ENCODE measurements around the gene OR5K3. TPM values are rescaled to one million over a fixed set of nuclear protein-coding genes. Genes with fewer than 3 reads are reported as not detected.

The OR5K3 gene
- total and polyA plus RNA-seq, 11 donors: not detected

DNA sequence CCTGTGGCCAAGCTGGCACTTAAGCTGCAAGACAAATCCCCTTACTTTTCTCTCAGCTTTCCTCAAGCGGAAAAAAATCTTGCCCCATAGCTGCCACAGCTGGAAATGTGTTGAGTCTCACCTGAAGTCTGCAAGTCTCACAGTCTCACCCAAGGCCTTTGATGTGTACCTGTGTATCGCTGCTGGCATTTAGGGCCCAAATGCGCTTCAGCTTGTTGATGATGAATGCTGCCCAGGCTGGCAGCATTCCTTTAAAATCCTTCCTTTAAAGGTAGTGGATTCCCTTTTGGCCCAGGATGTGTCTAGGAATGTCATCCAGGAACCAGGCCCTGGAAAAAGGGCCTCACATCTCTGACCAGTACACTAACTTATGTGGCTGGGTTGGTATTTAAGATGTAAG, 29.8 kb upstream of the OR5K3 start:
- no peak for DNase-seq
- TF ChIP-seq POLR2A (IDR thresholded peaks at IDR 0.05): no peak
- 93 to 98% (median 95%) methylated on average over 2 to 3 of the region's 3 CpGs for WGBS, 4 donors
- intact Hi-C loops (cut with DNase I): no loop called here
- no peaks in the 10 kb centered on the region for H3K27me3 ChIP-seq
- no peaks in the 10 kb centered on the region for H3K36me3 ChIP-seq
- H3K4me3 ChIP-seq: no peak overlapping the region
- no peaks in the 10 kb centered on the region for H3K4me1 ChIP-seq
- H3K27ac ChIP-seq: no peak overlapping the region
- ATAC-seq: no peak
- H3K9me3 ChIP-seq: peaks cover 0 to 36% (median 16%) of the 10 kb centered on the region in 12 donors

DNA sequence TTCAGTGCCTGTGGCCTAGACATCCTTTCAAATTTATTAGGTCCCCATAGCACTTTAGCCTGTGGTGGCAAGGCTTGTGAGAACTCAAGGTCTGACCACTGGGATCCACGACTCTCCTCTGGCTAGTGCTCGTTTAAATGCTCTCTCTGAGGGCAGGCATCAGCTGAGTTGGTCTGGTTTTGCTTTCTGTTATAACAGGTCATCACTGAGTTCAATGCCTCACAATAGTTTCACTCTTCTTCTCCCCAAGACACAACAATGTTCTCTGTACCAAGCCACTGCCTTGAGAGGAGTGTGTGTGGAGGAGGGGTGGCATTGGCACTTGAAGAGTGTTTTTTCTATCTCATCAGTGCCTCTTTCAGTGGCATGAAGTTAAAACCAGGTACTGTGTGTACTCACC, 29.2 kb upstream of the OR5K3 start:
- intact Hi-C loops (cut with DNase I): no loop called here
- Histone ChIP-seq H3K4me3 (no peak overlapping the region), H3K4me1 (no peaks in the 10 kb centered on the region), H3K27me3 (no peaks in the 10 kb centered on the region), H3K9me3 (peaks cover 0 to 40% (median 16%) of the 10 kb centered on the region in 12 donors), H3K27ac (no peak overlapping the region), H3K36me3 (no peaks in the 10 kb centered on the region)
- 53 to 80% (median 62%) methylated on average over 2 of the region's 2 CpGs for WGBS, 4 donors
- DNase-seq: no peak
- no peak for ATAC-seq
- no peak for TF ChIP-seq POLR2A (IDR thresholded peaks at IDR 0.05)
- TF ChIP-seq, protein P1, sequence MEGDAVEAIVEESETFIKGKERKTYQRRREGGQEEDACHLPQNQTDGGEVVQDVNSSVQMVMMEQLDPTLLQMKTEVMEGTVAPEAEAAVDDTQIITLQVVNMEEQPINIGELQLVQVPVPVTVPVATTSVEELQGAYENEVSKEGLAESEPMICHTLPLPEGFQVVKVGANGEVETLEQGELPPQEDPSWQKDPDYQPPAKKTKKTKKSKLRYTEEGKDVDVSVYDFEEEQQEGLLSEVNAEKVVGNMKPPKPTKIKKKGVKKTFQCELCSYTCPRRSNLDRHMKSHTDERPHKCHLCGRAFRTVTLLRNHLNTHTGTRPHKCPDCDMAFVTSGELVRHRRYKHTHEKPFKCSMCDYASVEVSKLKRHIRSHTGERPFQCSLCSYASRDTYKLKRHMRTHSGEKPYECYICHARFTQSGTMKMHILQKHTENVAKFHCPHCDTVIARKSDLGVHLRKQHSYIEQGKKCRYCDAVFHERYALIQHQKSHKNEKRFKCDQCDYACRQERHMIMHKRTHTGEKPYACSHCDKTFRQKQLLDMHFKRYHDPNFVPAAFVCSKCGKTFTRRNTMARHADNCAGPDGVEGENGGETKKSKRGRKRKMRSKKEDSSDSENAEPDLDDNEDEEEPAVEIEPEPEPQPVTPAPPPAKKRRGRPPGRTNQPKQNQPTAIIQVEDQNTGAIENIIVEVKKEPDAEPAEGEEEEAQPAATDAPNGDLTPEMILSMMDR (IDR thresholded peaks at IDR 0.05): no peak

DNA sequence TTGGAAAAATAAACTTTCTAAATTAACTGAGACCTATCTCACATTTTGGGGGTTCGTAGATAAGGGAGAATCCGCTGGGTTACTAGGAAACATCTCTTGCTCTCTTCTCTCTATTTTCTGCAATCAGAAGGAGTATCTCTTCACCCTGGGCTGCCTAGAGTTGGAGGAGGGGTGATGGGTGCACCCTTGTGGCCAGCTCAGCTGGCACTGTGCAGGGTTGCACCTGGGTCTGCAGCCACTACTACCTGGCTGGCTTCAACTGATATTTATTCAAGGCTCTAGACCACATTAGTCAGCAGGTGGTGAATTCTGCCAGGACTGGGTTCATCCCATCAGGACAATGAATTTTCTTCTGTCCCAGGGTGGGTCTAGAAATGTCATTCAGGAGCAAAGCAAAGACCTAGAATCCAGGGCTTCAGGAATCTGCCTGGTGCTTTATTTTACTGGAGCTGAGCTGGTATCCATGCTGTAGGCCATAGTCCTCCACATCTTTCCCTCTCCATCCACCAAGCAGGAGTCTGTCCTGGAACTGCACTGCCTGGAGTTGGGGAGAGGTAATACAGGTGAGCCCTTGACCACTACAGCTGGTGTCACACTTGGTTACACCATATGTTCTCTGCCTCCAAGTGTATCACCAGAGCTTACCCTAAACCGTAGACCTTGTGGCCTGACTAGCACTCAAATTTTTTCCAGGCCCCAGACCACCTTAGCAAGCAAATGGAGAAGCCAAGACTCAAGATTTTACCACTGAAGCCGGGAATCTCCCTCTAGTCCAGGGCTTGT, 22.8 kb upstream of the OR5K3 start:
- WGBS, 4 donors: 70 to 79% (median 78%) methylated on average over 4 of the region's 4 CpGs
- intact Hi-C loops (cut with DNase I): no loop called here
- Histone ChIP-seq H3K27ac (no peak overlapping the region), H3K4me3 (no peak overlapping the region), H3K27me3 (no peaks in the 10 kb centered on the region), H3K4me1 (no peaks in the 10 kb centered on the region), H3K36me3 (no peaks in the 10 kb centered on the region), H3K9me3 (peaks cover 0 to 14% (median 0%) of the 10 kb centered on the region in 12 donors)
- TF ChIP-seq, protein P1 (IDR thresholded peaks at IDR 0.05): no peak
- no peak for TF ChIP-seq POLR2A (IDR thresholded peaks at IDR 0.05)
- ATAC-seq (no peak), DNase-seq (no peak)

DNA sequence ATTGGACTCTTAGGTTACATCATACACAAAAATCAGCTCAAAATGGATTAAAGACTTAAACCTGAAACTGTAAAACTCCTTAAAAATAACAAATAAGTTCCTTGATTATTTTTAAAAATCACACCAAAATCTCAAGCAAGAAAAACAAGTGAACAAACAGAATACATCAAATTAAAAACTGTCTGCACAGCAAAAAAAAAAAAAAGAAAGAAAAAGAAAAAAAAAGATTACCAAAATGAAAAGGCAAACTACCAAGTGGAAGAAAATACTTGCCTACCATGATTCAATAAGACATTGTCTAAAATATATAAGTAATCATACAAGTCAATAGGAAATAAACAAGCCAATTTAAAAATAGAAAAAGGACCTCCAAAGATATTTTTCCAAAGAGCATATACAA, 19.3 kb upstream of the OR5K3 start:
- TF ChIP-seq, protein P1 (IDR thresholded peaks at IDR 0.05): no peak
- no peak for TF ChIP-seq POLR2A (IDR thresholded peaks at IDR 0.05)

DNA sequence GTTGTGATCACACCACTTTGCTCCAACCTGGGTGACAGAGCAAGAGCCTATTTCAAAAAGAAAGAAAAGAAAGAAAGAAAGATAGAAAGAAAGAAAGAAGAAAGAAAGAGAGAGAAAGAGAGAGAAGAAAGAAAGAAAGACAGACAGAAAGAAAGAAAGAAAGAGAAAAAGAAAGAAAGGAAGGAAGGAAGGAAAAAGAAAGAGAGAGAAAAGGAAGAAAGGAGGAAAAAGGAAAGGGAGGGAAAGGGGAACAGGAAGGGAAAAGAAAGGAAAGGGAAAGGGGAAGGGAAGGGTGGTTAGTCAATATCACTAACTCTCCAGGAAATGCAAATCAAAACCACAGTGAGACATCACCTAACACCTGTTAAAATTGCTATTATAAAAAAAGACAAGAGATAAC, 18.6 kb upstream of the OR5K3 start:
- Histone ChIP-seq H3K9me3 (no peaks in the 10 kb centered on the region), H3K36me3 (no peaks in the 10 kb centered on the region), H3K27me3 (no peaks in the 10 kb centered on the region), H3K4me3 (no peak overlapping the region), H3K27ac (no peak overlapping the region), H3K4me1 (no peaks in the 10 kb centered on the region)
- intact Hi-C loops (cut with DNase I): no loop called here
- no peak for ATAC-seq
- DNase-seq: no peak
- no peak for TF ChIP-seq POLR2A (IDR thresholded peaks at IDR 0.05)
- TF ChIP-seq, protein P1 (IDR thresholded peaks at IDR 0.05): no peak

More for the DNA sequence above, 19.3 kb upstream of the OR5K3 start:
- Histone ChIP-seq H3K27ac (no peak overlapping the region), H3K9me3 (peaks cover 0 to under 1% (median 0%) of the 10 kb centered on the region in 12 donors), H3K4me1 (no peaks in the 10 kb centered on the region), H3K36me3 (no peaks in the 10 kb centered on the region), H3K4me3 (no peak overlapping the region), H3K27me3 (no peaks in the 10 kb centered on the region)
- intact Hi-C loops (cut with DNase I): no loop called here
- ATAC-seq: no peak
- no peak for DNase-seq

All from heart left ventricle (tissue), 16 donors.